HuH-7 (cell line): ENCODE measurements around the gene POLR2J3.
"Not testable (repeated sequence)": the region's sequence is repeated elsewhere in the genome, so short reads cannot be mapped to it uniquely, and the experiment has no call there.

Source experiments
- DNase-seq: peaks from one replicate; pipeline ENCODE4 v3.0.0; 2011; ENCODE audit warnings: low spot score

POLR2J3 gene

DNA sequence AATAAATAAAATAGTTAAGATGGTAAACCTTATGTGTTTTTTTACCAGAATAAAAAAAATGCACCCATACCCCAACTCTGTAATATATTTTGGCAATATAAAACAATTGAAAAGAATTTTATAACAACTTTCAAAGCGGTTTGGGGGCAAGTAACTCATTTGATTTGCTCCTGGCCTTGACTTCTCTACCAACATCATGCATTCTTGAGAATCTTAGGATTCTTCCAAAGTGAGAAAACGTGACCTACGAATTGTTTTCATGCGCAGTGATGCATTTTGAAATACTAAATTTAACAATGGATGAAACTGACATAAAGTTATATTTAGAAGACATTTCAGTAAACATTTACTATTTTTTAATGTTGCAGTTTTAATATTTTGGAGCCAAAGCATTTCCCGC, 51.6 kb downstream of the POLR2J3 start:
- DNase-seq: not testable (repeated sequence)

DNA sequence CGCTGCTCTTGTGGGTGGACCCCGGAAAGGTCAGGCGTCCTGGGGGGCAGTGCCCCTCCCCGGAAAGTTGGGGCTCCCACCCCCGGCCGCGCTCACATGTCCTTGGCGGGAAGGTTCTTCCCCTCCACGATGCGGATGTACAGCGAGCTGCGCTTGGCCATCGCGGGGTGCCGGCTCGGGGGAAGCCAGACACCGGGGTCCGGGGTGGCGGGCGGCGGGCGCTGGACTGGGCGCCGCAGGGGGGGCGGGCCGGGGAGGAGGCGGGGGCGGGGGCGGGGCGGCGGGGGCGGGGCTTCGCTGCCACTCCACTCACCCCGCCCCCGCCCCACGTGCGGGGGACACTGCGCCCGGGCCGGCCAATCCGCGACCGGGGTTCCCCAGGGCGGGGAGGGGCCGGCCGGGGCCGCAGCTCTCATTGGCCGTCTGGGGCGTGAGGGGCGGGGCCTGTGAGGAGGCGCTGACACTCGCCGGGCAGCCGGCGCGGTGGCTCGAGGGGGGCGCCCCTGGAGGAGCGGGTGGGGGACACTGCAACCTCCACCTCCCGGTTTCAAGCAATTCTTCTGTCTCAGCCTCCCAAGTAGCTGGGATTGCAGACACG, 54.7 kb downstream of the POLR2J3 start, which contains the start of gene RASA4B:
Gene RASA4B (minus strand): TSS at position 228 of the 598 bp plus-strand sequence. CDS start 67 bp downstream, at position 161.
- not testable (repeated sequence) for DNase-seq
